ENCODE results near the gene TGFBR3. TPM values are rescaled to one million over a fixed set of nuclear protein-coding genes. Genes with fewer than 3 reads are reported as not detected.

Gene TGFBR3
- total RNA-seq, 4 donors from 2014 or later = 116 to 306 (median 171) TPM

GRCh38 chr1:91826649-91827048 lies 59.3 kb downstream of the TGFBR3 start:
- Histone ChIP-seq H3K27ac (no peak overlapping the region), H3K27me3 (no peaks in the 10 kb centered on the region), H3K9me3 (no peaks in the 10 kb centered on the region), H3K4me1 (peaks cover 0 to 48% (median 30%) of the 10 kb centered on the region in 4 donors), H3K4me3 (no peak overlapping the region), H3K36me3 (no peaks in the 10 kb centered on the region)
- no peak for TF ChIP-seq POLR2A (IDR thresholded peaks at IDR 0.05)
- TF ChIP-seq EP300 (IDR thresholded peaks at IDR 0.05) = no peak
- TF ChIP-seq CTCF (IDR thresholded peaks at IDR 0.05) = no peak
- 88 to 89% methylated on average over 5 of the region's 5 CpGs for WGBS, 2 donors
- no peak for DNase-seq (ENCODE audit: low spot score in 2 of 2)

GRCh38 chr1:91826248-91826647 lies 59.7 kb downstream of the TGFBR3 start:
- H3K27ac ChIP-seq = no peak overlapping the region
- DNase-seq (ENCODE audit: low spot score in 2 of 2) = no peak
- peaks cover 0 to 47% (median 26%) of the 10 kb centered on the region in 4 donors for H3K4me1 ChIP-seq
- no peaks in the 10 kb centered on the region for H3K9me3 ChIP-seq
- no peak overlapping the region for H3K4me3 ChIP-seq
- H3K27me3 ChIP-seq = no peaks in the 10 kb centered on the region
- no peak for TF ChIP-seq POLR2A (IDR thresholded peaks at IDR 0.05)
- no peak for TF ChIP-seq CTCF (IDR thresholded peaks at IDR 0.05)
- no peak for TF ChIP-seq EP300 (IDR thresholded peaks at IDR 0.05)
- H3K36me3 ChIP-seq = no peaks in the 10 kb centered on the region
- 89 to 92% methylated on average over 6 of the region's 6 CpGs for WGBS, 2 donors

- Histone ChIP-seq H3K4me3 (no peak overlapping the region), H3K27me3 (no peaks in the 10 kb centered on the region), H3K4me1 (peaks cover 0 to 48% (median 27%) of the 10 kb centered on the region in 4 donors), H3K27ac (no peak overlapping the region), H3K36me3 (no peaks in the 10 kb centered on the region), H3K9me3 (no peaks in the 10 kb centered on the region)
- 82 to 87% methylated on average over 6 of the region's 6 CpGs for WGBS, 2 donors
- no peak for TF ChIP-seq CTCF (IDR thresholded peaks at IDR 0.05)
- TF ChIP-seq EP300 (IDR thresholded peaks at IDR 0.05) = no peak
- TF ChIP-seq POLR2A (IDR thresholded peaks at IDR 0.05) = no peak
- DNase-seq (ENCODE audit: low spot score in 2 of 2) = no peak
Measured at GRCh38 chr1:91821126-91821868, 64.7 kb downstream of the TGFBR3 start.

- Histone ChIP-seq H3K4me1 (peaks cover 0 to 67% (median 34%) of the 10 kb centered on the region in 4 donors), H3K36me3 (no peaks in the 10 kb centered on the region), H3K27ac (peak overlapping the region in 2 of 4 donors; percentile 65 to 81), H3K9me3 (no peaks in the 10 kb centered on the region), H3K27me3 (no peaks in the 10 kb centered on the region), H3K4me3 (no peak overlapping the region)
- TF ChIP-seq EP300 (IDR thresholded peaks at IDR 0.05) (no peak), POLR2A (IDR thresholded peaks at IDR 0.05) (no peak), CTCF (IDR thresholded peaks at IDR 0.05) (no peak)
- DNase-seq (ENCODE audit: low spot score in 2 of 2) = no peak
- WGBS, 2 donors = 59 to 60% methylated on average over 11 of the region's 11 CpGs
Measured at GRCh38 chr1:91819038-91819788, 66.7 kb downstream of the TGFBR3 start.

- Histone ChIP-seq H3K4me1 (peaks cover 0 to 71% (median 34%) of the 10 kb centered on the region in 4 donors), H3K27ac (peak overlapping the region in 2 of 4 donors; percentile 65 to 81), H3K27me3 (no peaks in the 10 kb centered on the region), H3K9me3 (no peaks in the 10 kb centered on the region), H3K4me3 (no peak overlapping the region), H3K36me3 (no peaks in the 10 kb centered on the region)
- WGBS, 2 donors = 16 to 20% methylated on average over 1 of the region's 1 CpG
- TF ChIP-seq EP300 (IDR thresholded peaks at IDR 0.05) (no peak), POLR2A (IDR thresholded peaks at IDR 0.05) (no peak), CTCF (IDR thresholded peaks at IDR 0.05) (no peak)
- DNase-seq (ENCODE audit: low spot score in 2 of 2) = no peak
Measured at GRCh38 chr1:91818713-91818975, 67.3 kb downstream of the TGFBR3 start.
